A673 (cell line): ENCODE results near the gene CTIF. TPM values are rescaled to one million over a fixed set of nuclear protein-coding genes. Genes with fewer than 3 reads are reported as not detected.

ENCODE experiments used
- BruUV-seq: library from RNA; stranded (reverse); fragments of 400-500 nt; replicated peaks from 2 replicates; lab custom pipeline; 2021; lab: Mats Ljungman, UMichigan
- CTCF ChIA-PET: fragments of 300-600 bp; sonication (Branson Sonifier 250); formaldehyde crosslinking; loops from one replicate; lab custom pipeline; 2022; ENCODE audit warnings: antibody characterized with exemption; lab: Charles Lee
- POLR2A ChIA-PET: fragments of 300-600 bp; sonication (Branson Sonifier 250); formaldehyde crosslinking; loops from one replicate; lab custom pipeline; 2022; ENCODE audit warnings: antibody characterized with exemption; ENCODE audit not compliant: low non-redundant PET; lab: Charles Lee
- DNase-seq: peaks from one replicate; pipeline ENCODE4 v3.0.0-alpha.2; 2015; ENCODE audit warnings: low spot score
- H3K27ac ChIP-seq: fragments of 200-600 bp; sonication (generic); 2 replicates; pipeline ENCODE4 v1.5.1; 2016; ENCODE audit warnings: mixed run types, low read depth, mild to moderate bottlenecking, mixed read lengths, antibody characterized with exemption, low read length; ENCODE audit not compliant: poor library complexity, severe bottlenecking
- H3K27me3 ChIP-seq: fragments of 200-600 bp; sonication (generic); replicated peaks from 2 replicates; pipeline ENCODE4 v1.6.1; 2017; ENCODE audit warnings: mixed run types, low read depth, mild to moderate bottlenecking, mixed read lengths, antibody characterized with exemption, low read length; ENCODE audit not compliant: insufficient read depth, poor library complexity
- H3K36me3 ChIP-seq: fragments of 200-600 bp; sonication (generic); 2 replicates; pipeline ENCODE4 v1.6.1; 2016; ENCODE audit warnings: mixed run types, mild to moderate bottlenecking, mixed read lengths, antibody characterized with exemption, low read length; ENCODE audit not compliant: insufficient read depth, poor library complexity, severe bottlenecking
- H3K4me1 ChIP-seq: fragments of 200-600 bp; sonication (generic); 2 replicates; pipeline ENCODE4 v1.6.1; 2017; ENCODE audit warnings: mixed run types, mild to moderate bottlenecking, mixed read lengths, antibody characterized with exemption, low read length; ENCODE audit not compliant: insufficient read depth, poor library complexity, severe bottlenecking
- H3K4me3 ChIP-seq: fragments of 200-600 bp; sonication (generic); 2 replicates; pipeline ENCODE4 v1.5.1; 2016; ENCODE audit warnings: low read depth, mixed run types, mild to moderate bottlenecking, mixed read lengths, low read length; ENCODE audit not compliant: poor library complexity, severe bottlenecking
- H3K9me3 ChIP-seq: fragments of 200-600 bp; sonication (generic); 2 replicates; pipeline ENCODE4 v1.6.1; 2016; ENCODE audit warnings: mixed run types, low read depth, mild to moderate bottlenecking, mixed read lengths, antibody characterized with exemption, low read length; ENCODE audit not compliant: poor library complexity, severe bottlenecking
- EZH2 ChIP-seq: fragments of 200-600 bp; sonication (generic); IDR thresholded peaks from 2 replicates; pipeline ENCODE4 v1.6.1; 2017; ENCODE audit warnings: borderline replicate concordance, low read depth, mild to moderate bottlenecking, mixed read lengths, antibody characterized with exemption, low read length; ENCODE audit not compliant: poor library complexity, severe bottlenecking
- intact Hi-C: fragments of 100-400 bp; cut with micrococcal nuclease; formaldehyde crosslinking; loops from one replicate; pipeline ENCODE4 v1.10.0; 2022; ENCODE audit not compliant: unreplicated experiment
- microRNA-seq: library from miRNA; unstranded; fragments of <30 nt; microRNA quantifications from one replicate; pipeline ENCODE4 v1.2.0, GENCODE V29; 2021
- total RNA-seq: library from RNA; stranded (reverse); gene quantifications from 2 replicates; pipeline ENCODE4 v1.2.3, GENCODE V29; 2021
- TF ChIP-seq, protein P1 (sequence below): fragments of 300-800, 200-600 bp; sonication (generic); conservative IDR thresholded peaks from 2 replicates; pipeline ENCODE4 v1.5.1; 2017; ENCODE audit warnings: low read depth, mild to moderate bottlenecking, antibody characterized with exemption, low read length, moderate library complexity, mixed read lengths

Gene CTIF
- total RNA-seq, 1 experiment from 2014 or later: 23.5 TPM

DNA sequence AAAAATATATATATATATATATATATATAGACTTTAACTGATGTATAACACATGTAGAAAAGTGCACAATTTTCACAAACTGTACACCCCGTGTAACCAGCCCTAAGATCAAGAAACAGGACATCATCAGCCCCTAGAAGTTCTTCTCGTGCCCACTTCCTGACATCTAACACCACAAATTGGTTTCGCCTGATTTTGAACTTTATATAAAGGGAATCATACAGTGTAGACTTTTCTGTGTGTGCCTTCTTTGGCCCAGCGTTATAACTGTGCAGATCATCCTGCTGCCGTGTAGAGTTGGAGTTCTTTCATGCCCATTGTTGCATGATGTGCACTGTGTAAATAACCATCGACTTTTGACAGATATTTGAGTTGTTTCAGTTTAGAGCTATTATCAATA lies 370.9 kb downstream of the CTIF start:
- no peak for TF ChIP-seq EZH2
- TF ChIP-seq, protein P1, sequence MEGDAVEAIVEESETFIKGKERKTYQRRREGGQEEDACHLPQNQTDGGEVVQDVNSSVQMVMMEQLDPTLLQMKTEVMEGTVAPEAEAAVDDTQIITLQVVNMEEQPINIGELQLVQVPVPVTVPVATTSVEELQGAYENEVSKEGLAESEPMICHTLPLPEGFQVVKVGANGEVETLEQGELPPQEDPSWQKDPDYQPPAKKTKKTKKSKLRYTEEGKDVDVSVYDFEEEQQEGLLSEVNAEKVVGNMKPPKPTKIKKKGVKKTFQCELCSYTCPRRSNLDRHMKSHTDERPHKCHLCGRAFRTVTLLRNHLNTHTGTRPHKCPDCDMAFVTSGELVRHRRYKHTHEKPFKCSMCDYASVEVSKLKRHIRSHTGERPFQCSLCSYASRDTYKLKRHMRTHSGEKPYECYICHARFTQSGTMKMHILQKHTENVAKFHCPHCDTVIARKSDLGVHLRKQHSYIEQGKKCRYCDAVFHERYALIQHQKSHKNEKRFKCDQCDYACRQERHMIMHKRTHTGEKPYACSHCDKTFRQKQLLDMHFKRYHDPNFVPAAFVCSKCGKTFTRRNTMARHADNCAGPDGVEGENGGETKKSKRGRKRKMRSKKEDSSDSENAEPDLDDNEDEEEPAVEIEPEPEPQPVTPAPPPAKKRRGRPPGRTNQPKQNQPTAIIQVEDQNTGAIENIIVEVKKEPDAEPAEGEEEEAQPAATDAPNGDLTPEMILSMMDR: no peak
- ChIA-PET CTCF (no interaction called here), POLR2A (no interaction called here)
- Histone ChIP-seq H3K4me1 (peaks cover 6% of the 10 kb centered on the region), H3K4me3 (no peak overlapping the region), H3K9me3 (peaks cover 3% of the 10 kb centered on the region), H3K27ac (no peak overlapping the region), H3K36me3 (no peaks in the 10 kb centered on the region), H3K27me3 (no peaks in the 10 kb centered on the region)
- DNase-seq: no peak
- BruUV-seq: no TSS peak
- intact Hi-C loops: no loop called here

DNA sequence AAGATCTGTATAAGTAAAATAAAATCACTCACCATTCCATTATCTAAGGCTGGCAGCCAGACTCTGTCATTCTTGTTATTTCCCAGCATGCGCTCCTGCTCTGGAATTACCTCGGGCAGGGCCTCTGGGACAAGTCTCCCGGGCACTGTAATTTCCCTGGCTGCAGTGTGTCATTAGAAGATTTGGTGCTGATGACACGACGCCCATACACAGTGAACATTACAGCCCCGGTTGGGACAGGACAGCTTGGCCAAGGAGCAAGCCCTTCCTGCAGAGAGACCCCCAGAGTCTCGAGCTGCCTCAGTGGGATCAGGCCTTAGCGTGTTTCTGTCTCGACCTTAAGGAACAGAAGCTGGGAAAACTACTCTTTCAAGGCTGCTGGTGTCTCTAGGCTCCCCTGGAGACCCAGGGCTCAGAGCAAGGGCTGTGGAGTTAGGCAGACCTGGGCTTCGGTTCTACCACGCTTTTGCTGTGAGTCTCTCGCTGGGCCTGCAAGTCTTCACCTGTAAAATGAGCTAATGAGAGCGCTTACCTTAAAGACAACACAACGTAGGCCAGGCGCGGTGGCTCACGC lies 372.2 kb downstream of the CTIF start:
- H3K27ac ChIP-seq: no peak overlapping the region
- no peaks in the 10 kb centered on the region for H3K9me3 ChIP-seq
- intact Hi-C loops: no loop called here
- TF ChIP-seq EZH2: no peak
- TF ChIP-seq, protein P1: no peak
- peaks cover 11% of the 10 kb centered on the region for H3K4me1 ChIP-seq
- POLR2A ChIA-PET: no interaction called here
- no TSS peak for BruUV-seq
- H3K36me3 ChIP-seq: no peaks in the 10 kb centered on the region
- no peak overlapping the region for H3K4me3 ChIP-seq
- DNase-seq: no peak
- CTCF ChIA-PET: no interaction called here
- no peaks in the 10 kb centered on the region for H3K27me3 ChIP-seq

Small RNA genes within 50 kb of the gene (microRNA-seq; reads per million reads assigned to microRNA genes)
- not detected for gene MIR4743

Other genes with a start within 250 kb of the CTIF start
- gene ZBTB7C, start 129.6 kb upstream of the CTIF start, total RNA-seq: 0.07 and 0.32 TPM in 2 replicates